Measurements from ENCODE around the gene SPATA46. TPM values are rescaled to one million over a fixed set of nuclear protein-coding genes. Genes with fewer than 3 reads are reported as not detected.

Gene SPATA46
- polyA plus RNA-seq, 1 of the 3 experiments (the other 2 are of a cell fraction): not detected

GRCh38 chr1:162396201-162396906, 19.7 kb upstream of the SPATA46 start:
- Histone ChIP-seq H3K79me2 (ENCODE audit: insufficient read depth) (no peaks in the 10 kb centered on the region), H3K9me3 (no peaks in the 10 kb centered on the region), H3K9ac (no peak overlapping the region), H4K20me1 (ENCODE audit: insufficient read depth) (no peaks in the 10 kb centered on the region), H2AFZ (ENCODE audit: low read depth) (no peak overlapping the region), H3F3A (replicated peaks; ENCODE audit: insufficient read depth) (peaks cover 5% of the 10 kb centered on the region), H3K4me3 (ENCODE audit: low read depth in 2 of 2, low read length in 1 of 2) (no peak overlapping the region), H3K4me2 (no peak overlapping the region), H3K27ac (ENCODE audit: low read depth in 2 of 2, low read length in 1 of 2) (no peak overlapping the region), H3K36me3 (replicated peaks in 1 of 2; ENCODE audit: control insufficient read depth in 1 of 2, insufficient read depth in 2 of 2, low read length in 1 of 2) (no peaks in the 10 kb centered on the region), H3K9me2 (no peaks in the 10 kb centered on the region), H3K27me3 (ENCODE audit: insufficient read depth) (no peaks in the 10 kb centered on the region; the same call in 1 of the 2 replicates), H3K4me1 (ENCODE audit: control insufficient read depth in 1 of 2, insufficient read depth in 2 of 2, low read depth in 1 of 2, low read length in 1 of 2) (peaks cover 0 to under 1% of the 10 kb centered on the region in 2 experiments; a peak in 2 of 4 replicates)
- ChIA-PET POLR2A (no interaction called here), CTCF (interaction anchor here (1.2 kb wide), 1 partner anchor 58 kb away, joined by 3 read pairs; no protein-coding TSS in a partner anchor)
- WGBS (ENCODE audit: low lambda C conversion rate): 12% methylated on average over 3 of the region's 3 CpGs
- TF ChIP-seq, protein P1, sequence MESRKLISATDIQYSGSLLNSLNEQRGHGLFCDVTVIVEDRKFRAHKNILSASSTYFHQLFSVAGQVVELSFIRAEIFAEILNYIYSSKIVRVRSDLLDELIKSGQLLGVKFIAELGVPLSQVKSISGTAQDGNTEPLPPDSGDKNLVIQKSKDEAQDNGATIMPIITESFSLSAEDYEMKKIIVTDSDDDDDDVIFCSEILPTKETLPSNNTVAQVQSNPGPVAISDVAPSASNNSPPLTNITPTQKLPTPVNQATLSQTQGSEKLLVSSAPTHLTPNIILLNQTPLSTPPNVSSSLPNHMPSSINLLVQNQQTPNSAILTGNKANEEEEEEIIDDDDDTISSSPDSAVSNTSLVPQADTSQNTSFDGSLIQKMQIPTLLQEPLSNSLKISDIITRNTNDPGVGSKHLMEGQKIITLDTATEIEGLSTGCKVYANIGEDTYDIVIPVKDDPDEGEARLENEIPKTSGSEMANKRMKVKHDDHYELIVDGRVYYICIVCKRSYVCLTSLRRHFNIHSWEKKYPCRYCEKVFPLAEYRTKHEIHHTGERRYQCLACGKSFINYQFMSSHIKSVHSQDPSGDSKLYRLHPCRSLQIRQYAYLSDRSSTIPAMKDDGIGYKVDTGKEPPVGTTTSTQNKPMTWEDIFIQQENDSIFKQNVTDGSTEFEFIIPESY (IDR thresholded peaks at IDR 0.05; ENCODE audit: borderline replicate concordance, low read depth): no peak
- TF ChIP-seq FOXJ3 (CRISPR knock-in tag; IDR thresholded peaks at IDR 0.05) (no peak), JUND (IDR thresholded peaks at IDR 0.05) (no peak), RCOR1 (IDR thresholded peaks at IDR 0.05; ENCODE audit: low read length) (no peak), TEAD4 (IDR thresholded peaks at IDR 0.05; ENCODE audit: borderline replicate concordance, insufficient read depth) (no peak), GABPA (IDR thresholded peaks at IDR 0.05; ENCODE audit: low read depth) (no peak), TCF12 (IDR thresholded peaks at IDR 0.05) (no peak), REST (IDR thresholded peaks at IDR 0.05; ENCODE audit: low read depth, low read length) (no peak), TAF1 (IDR thresholded peaks at IDR 0.05; ENCODE audit: borderline replicate concordance, low read depth, low read length) (no peak), YY1 (IDR thresholded peaks at IDR 0.05; ENCODE audit: low read depth) (no peak), FOSL2 (IDR thresholded peaks at IDR 0.05; ENCODE audit: borderline replicate concordance, low read depth) (no peak)
- TF ChIP-seq, protein P2, sequence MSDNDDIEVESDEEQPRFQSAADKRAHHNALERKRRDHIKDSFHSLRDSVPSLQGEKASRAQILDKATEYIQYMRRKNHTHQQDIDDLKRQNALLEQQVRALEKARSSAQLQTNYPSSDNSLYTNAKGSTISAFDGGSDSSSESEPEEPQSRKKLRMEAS (IDR thresholded peaks at IDR 0.05; ENCODE audit: low read depth): no peak
- TF ChIP-seq, protein P3, sequence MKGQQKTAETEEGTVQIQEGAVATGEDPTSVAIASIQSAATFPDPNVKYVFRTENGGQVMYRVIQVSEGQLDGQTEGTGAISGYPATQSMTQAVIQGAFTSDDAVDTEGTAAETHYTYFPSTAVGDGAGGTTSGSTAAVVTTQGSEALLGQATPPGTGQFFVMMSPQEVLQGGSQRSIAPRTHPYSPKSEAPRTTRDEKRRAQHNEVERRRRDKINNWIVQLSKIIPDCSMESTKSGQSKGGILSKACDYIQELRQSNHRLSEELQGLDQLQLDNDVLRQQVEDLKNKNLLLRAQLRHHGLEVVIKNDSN (IDR thresholded peaks at IDR 0.05; ENCODE audit: borderline replicate concordance, low read depth): no peak
- DNase-seq: no peak
